Ovary (tissue), 3 donors: ENCODE measurements around the gene TARS3.

Experiments used
- CTCF ChIP-seq, 3 donors: fragments of 450-650 bp in 2 of 3; fragments of 200-600 bp in 1 of 3; IDR thresholded peaks; one replicate each; pipeline versions ENCODE4 v1.5.1 to v1.8.0; 2016 to 2022; ENCODE audit warnings: antibody characterized with exemption in 3 of 3, mild to moderate bottlenecking in 1 of 3
- EP300 ChIP-seq: sonication (generic); formaldehyde crosslinking; IDR thresholded peaks from one replicate; pipeline ENCODE4 v1.6.1; 2017; ENCODE audit warnings: antibody characterized with exemption
- POLR2A ChIP-seq: fragments of 450-650 bp; IDR thresholded peaks from one replicate; pipeline ENCODE4 v1.6.1; 2017; ENCODE audit warnings: antibody characterized with exemption, mild to moderate bottlenecking, moderate library complexity
- donor health status: DM: no; HTN: no; CAD: no.

- TF ChIP-seq CTCF (IDR thresholded peaks at IDR 0.05) (no peak), POLR2A (no peak), EP300 (no peak)
These were observed 800 bp upstream of the TARS3 start for GRCh38 chr15:101725073-101725472.
